T-helper 22 cell (primary cell): ENCODE results near the gene ANKRD13A.
"Not testable (repeated sequence)": the region's sequence is repeated elsewhere in the genome, so short reads cannot be mapped to it uniquely, and the experiment has no call there.

Experiments
- DNase-seq: peaks from one replicate; pipeline ENCODE4 v3.0.0-alpha.2; 2020; ENCODE audit warnings: low read depth

ANKRD13A gene

GRCh38 chr12:109983432-109984142 lies 15.6 kb upstream of the ANKRD13A start:
- no peak for DNase-seq

- DNase-seq: not testable (repeated sequence)
These were observed 13.0 kb upstream of the ANKRD13A start for GRCh38 chr12:109986236-109986635.

- no peak for DNase-seq
These were observed 11.6 kb upstream of the ANKRD13A start for GRCh38 chr12:109987615-109988014.

- DNase-seq: no peak
These were observed 11.0 kb upstream of the ANKRD13A start for GRCh38 chr12:109988274-109988673.

- no peak for DNase-seq
These were observed 10.3 kb upstream of the ANKRD13A start for GRCh38 chr12:109988903-109989302.

GRCh38 chr12:109989380-109989779 lies 9.8 kb upstream of the ANKRD13A start:
- DNase-seq: no peak

- DNase-seq: no peak
These were observed 7.6 kb upstream of the ANKRD13A start for GRCh38 chr12:109991586-109991985.

GRCh38 chr12:109993091-109993490 lies 6.1 kb upstream of the ANKRD13A start:
- no peak for DNase-seq

GRCh38 chr12:109994401-109995175 lies 4.6 kb upstream of the ANKRD13A start:
- DNase-seq: no peak

GRCh38 chr12:109995361-109995685 lies 3.9 kb upstream of the ANKRD13A start:
- DNase-seq: no peak

GRCh38 chr12:109995686-109996482 lies 3.3 kb upstream of the ANKRD13A start, which contains the start of gene GIT2:
Gene GIT2, minus strand, starts transcription at chr12:109996368. Its CDS starts 144 bp downstream, at chr12:109996224.
- DNase-seq: peak; percentile 93

GRCh38 chr12:109996483-109996853 lies 2.8 kb upstream of the ANKRD13A start:
- DNase-seq: no peak

GRCh38 chr12:109997393-109997792 lies 1.8 kb upstream of the ANKRD13A start:
- no peak for DNase-seq

- DNase-seq: no peak
These were observed 858 bp upstream of the ANKRD13A start for GRCh38 chr12:109998241-109998903.

- no peak for DNase-seq
These were observed 380 bp downstream of the ANKRD13A start for GRCh38 chr12:109999649-109999971.

- DNase-seq: no peak
These were observed 814 bp downstream of the ANKRD13A start for GRCh38 chr12:109999983-110000505.

GRCh38 chr12:110001596-110001995 lies 2.4 kb downstream of the ANKRD13A start:
- DNase-seq: no peak

GRCh38 chr12:110002676-110003515 lies 3.7 kb downstream of the ANKRD13A start:
- no peak for DNase-seq

- no peak for DNase-seq
These were observed 5.4 kb downstream of the ANKRD13A start for GRCh38 chr12:110004598-110004997.

- no peak for DNase-seq
These were observed 6.2 kb downstream of the ANKRD13A start for GRCh38 chr12:110005319-110005973.

- no peak for DNase-seq
These were observed 6.9 kb downstream of the ANKRD13A start for GRCh38 chr12:110006115-110006514.
